HG03097 (cell line): Measurements from ENCODE around the gene VAV3.

Experiments used
- ATAC-seq: cut with Tn5 transposase; IDR thresholded peaks from one replicate; pipeline ENCODE4 v1.9.1; 2021; ENCODE audit not compliant: unreplicated experiment, low FRiP score

VAV3 gene

DNA sequence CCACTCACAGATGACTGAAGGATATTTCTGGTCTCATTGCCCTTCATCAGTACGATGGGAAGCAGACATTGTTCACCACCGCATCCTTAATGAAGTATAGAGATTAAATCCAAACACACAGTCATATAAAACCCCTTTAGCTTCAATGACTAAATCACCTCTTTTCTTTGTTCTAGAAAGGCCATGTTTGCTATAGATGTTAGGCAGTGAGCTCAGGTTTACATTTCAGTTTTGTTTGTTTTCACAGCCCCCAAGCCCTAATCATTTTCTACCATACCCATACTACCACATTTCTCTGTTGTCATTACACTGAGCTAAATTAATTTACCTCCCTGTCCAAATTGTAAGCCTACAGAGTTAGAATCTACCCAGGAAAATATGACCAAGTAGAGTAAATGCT, 439.0 kb downstream of the VAV3 start:
- no peak for ATAC-seq

DNA sequence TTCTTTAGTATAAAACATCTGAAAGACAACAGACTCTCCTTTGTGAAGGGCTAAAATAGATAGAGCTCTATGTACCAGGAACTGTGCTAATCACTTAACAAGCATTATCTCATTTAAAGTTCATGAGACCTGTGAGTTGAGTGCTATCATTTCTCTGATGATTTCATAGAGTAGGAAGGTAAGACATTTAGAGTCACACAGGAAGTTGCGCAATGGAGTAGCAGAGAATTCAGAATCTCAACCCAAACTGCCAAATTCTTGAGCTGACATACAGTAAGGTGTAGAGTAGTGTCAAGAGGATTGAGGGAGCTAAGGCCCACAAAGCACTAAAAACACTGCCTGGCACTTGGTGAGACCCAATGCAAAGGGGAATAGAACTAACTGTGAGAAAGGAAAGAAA, 439.8 kb downstream of the VAV3 start:
- no peak for ATAC-seq

DNA sequence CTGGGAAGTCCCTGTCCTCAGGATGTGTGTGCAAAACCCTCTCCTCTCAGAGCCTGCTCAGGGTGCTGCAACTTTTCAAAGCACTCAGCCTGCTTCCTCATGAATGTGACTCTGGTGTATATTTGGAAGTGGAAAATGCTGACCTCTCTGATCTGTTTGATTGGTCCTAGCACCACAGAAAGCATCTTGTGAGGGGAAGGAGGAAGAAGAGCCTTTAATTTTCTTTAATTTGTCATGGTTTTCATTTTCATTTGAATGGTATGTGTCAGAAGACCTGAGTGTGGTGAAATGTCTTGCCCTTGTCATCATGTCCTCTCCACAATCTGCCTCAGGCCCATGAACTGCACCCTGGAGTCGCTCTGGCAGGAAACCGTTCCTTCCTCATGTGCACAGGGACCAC, 440.7 kb downstream of the VAV3 start:
- no peak for ATAC-seq

DNA sequence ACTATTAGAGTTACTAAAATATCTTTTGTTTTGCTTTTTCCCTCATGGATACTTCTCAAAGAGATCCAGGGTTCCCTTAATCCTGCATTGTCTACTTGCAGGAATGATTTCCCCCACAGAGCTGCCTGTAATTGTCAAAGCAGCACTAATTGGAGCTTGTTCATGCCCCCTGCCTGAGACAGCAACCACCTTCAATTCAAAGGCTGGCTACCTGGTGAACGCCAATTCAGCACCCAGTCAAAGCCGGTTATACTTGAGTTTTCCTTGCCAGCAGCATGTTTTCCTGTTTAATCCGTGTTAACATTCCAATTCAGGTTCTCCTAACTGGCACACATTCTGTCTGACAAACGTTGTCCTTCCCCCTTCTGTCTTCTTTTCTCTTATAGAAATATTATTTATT, 441.2 kb downstream of the VAV3 start:
- no peak for ATAC-seq

- no peak for ATAC-seq
Measured at GRCh38 chr1:107523061-107523460, 441.9 kb downstream of the VAV3 start.
